ENCODE data around the gene WDR20.

- no peak for TF ChIP-seq EP300 (IDR thresholded peaks at IDR 0.05)
- no peak for TF ChIP-seq CTCF (IDR thresholded peaks at IDR 0.05)
- no peak for TF ChIP-seq POLR2A (IDR thresholded peaks at IDR 0.05)
- no peak for TF ChIP-seq POLR2AphosphoS5 (IDR thresholded peaks at IDR 0.05)
Observed at GRCh38 chr14:102182936-102183619, 43.4 kb downstream of the WDR20 start.
